Hepatic stellate cell (primary cell): ENCODE data around the gene NFATC2.

Experiments used
- DNase-seq: peaks from one replicate; pipeline ENCODE4 v3.0.0; 2011; ENCODE audit warnings: low spot score

The NFATC2 gene

DNA sequence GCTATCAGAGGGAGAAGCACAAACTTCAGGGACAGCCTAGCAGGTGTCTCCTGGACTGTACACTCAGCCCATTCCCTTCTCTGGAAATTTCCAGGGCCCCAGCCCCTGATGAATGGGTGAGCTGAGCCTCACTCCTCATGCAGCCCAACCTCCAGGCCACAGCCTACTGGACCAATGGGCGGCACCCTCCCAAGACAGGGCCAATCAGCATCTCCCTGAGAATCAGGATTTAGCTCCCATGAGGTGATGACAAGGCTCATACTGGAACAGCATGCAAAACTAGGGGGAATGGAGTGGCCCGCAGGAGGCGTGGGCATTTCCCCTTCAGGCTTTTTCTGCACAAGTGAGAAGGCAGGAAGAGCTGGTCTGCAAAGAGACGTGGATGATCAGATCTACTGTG, 29.0 kb downstream of the NFATC2 start:
- no peak for DNase-seq

DNA sequence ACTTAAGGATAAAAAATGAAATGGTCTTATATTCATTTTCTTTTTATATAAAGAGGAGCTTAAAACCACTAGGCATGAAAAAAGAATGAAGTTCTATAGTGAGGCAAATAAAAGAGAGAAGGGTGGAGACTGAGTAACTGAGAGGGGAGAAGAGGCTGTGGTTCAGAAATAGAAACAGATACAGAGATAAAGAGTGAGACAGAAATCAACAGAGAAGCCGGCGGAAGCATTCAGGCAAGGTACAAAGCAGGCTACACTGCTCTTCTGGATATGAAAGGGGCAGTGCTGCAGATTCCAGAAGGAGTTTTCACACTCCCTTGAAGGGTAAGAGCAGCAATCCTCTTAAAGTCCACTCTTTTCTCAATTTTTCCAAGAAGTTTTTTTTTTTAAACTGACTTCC, 29.9 kb downstream of the NFATC2 start:
- DNase-seq, result no peak

DNA sequence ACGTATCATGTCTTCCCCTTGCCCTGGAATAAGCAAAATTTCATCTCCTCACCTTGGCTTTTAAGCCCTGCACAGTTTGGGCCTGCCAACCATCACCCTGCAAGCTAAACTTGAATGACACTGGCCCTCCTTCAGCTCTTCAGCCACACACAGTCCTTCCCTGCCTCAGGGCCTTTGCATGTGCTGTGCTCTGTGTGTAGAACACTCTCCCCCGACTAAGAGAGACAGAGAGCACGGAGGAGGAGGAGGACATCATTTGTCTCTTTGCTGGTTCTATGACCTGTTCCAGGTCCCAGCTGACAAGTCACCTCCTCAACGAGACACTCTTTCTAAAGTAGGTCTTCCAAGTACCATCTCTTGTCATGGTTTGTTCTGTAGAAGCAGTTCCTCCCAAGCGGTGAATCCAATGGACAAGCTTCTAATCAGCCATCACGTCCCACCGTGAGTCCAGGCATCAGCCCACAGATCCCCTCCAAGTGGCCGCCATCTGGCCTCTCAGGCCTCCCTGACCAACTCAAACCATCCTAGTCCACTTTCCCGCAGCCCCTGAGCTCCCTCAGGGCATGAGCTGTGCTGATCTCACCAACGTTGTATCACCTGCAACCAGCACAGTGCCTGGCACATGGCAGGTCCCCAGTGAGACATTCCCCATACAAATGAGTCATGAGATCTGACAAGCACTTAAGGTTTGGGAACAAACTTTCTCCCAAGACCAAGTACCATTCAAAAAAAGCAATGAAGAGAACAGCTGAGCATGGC, 30.5 kb downstream of the NFATC2 start:
- no peak for DNase-seq

DNA sequence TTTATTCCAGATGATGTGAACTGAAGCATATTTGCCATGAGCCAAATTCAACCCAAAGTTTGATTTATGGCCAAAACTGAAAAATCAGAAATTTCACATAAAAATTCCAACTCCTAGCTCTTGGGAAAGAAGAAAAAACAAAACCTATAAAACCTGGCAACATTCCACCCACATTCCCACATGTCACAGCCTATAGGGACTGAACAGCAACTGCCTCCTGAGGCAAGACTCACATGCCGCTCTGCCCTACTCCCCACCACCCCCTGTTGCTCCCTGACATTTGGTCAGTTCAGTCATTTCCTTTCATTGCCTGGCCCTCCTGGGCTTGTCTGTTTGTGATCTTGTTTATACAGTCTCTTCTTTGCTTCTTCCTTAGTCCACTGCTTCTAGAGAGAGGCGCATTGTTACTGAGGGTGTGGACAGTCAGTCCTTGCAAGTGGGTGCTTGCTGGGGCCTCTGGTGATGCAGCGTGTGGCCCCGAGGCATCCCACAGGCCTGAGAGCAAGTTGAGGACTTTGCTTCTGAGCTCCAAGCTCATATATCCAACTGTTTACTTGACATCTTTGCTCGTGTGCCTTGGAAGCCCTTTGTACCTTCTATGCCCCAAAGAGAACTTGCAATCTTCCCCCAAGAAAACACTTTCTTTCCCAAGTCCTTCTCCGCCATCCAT, 31.4 kb downstream of the NFATC2 start:
- DNase-seq, result no peak

DNA sequence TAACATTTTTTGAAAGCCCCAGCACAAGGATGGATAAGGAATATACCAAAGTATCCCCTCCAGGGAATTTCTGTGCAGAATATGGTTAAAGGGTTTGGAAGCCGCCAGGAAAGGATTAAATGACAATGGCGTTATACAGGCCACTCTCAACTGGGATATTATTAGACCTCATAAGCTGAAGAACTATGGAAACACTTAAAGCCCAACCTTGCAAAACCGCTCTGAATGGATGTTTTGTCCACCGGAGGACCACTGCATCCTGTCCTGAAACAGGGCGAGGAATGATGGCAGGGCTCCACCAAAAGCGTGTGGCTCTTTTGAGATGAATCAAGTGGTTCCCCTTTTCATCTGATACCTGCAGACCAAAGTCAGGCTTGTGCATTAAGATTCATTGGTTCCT, 32.4 kb downstream of the NFATC2 start:
- DNase-seq, result no peak

DNA sequence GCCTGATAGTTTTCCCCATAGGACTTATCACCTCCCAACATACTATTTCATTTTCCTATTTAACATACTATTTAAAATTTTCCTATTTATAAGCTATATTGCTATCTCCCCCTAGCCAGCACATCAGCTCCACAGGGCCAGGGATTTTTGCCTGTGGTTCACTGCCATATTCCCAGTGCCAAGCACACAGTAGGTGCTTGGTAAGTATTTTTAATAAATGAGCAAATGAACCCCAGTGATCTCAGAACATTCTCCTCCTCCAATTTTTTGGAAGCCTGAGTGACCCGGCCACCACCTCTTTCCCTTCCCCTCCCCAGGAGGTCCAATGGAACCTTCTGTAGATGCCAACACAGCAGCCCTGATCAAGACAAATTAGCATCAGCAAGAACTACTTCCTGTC, 33.3 kb downstream of the NFATC2 start:
- no peak for DNase-seq

DNA sequence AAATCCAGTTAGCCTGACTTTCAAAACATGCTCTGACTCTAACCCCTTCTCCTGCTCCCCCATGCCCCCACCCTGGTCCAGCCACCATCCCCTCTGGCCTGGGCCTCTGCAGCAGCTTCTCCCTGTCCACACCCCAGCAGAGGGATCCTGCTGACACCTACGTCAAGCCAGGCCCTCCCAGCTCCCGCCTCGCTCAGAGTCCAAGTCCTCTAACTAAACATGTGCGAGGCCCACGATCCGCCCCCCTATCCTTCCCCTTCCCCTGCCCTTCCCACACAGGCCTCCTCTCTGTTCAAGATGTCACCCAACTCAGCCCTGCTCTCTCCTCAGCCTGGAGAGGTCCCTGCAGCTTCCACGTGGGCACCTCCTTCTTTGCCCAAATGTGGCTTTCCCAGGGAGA, 33.7 kb downstream of the NFATC2 start:
- DNase-seq, result no peak

DNA sequence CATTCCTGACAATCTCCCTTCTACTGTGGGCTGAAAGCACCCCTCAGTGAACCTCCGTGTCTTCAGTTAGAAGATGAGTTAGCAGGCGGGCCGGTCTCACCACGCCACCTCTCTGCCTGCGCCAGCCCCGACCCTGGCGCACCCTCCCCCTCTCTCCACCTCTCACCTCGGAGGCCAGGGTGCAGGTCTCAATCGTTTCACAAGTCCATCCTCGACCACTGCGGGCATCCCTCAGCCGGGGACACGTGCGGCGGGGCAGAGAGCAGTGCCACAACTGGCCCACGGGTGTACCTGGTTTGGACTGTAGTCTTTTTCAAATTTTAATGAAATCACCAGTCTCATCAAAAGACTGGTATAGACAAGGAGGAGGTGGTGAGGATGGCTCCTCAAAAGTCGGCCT, 34.4 kb downstream of the NFATC2 start:
- DNase-seq, result no peak

DNA sequence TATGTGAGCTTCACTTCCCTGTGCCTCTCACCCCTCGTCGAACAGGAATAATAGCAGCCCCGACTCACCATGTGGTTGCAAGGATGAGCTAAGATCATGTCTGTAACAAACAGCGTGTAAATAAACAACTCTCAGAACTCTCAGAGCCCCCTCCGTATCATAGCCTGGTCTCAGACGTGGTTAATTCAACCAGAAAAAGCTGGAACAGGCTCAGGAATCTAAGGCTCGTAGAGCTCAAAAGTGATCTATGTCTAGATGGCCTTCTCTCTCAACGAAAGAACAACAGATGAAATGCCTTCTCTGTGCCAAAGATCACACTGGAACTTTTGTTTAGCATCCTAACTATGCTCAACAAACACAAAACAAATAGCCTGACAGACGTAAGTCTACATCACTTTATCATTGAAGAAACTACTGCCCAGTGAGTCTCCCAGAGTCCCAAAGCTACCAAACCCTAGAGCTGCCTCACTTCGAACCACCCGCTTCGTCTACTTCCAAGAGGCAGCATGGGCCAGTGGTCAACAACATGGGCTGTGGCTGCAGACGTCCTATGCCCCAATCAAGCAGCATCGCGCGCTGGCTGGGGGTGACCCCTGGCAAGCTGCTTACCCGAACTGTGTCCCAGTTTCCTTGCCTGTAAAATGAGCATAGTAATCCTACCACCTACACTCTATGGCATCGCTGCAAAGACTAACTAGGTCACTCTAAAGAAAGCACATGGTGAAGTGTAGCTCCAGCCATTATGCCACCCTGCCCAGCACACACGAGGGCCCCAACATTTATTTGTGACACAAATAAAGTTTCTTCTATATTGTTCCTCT, 35.1 kb downstream of the NFATC2 start:
- DNase-seq, result no peak

DNA sequence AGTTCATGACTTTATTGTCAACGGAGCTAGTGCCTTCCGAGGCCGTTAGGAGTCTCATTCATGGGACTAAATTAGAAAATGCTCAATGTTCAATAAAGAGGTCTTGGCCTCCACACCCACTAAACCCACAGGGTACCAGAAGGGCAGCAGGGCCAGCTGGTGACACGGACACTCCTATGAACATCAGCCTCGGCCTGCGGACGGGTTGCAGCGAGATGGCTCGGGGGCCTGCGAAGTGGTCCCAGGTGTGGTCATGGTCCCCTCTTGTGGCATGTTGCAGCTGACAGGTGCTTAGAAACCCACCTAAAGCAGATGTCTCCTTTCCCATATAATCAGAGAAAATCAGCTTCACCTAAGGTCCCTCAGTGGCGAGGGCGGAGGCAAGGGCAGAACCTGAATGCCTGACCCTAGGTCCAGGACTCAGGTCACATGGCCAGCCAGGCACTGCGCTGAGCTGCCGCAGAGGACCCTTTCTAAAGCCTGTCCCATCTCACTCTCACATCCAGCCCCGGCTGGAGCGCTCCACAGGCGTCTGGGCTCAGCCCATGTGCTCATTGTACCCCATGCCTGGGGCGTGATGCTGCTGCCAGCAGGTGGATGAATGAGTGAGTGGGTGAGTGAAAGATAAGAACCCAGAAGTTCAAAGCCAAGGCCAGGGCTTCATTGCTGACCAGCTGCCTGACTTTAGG, 35.8 kb downstream of the NFATC2 start:
- no peak for DNase-seq

DNA sequence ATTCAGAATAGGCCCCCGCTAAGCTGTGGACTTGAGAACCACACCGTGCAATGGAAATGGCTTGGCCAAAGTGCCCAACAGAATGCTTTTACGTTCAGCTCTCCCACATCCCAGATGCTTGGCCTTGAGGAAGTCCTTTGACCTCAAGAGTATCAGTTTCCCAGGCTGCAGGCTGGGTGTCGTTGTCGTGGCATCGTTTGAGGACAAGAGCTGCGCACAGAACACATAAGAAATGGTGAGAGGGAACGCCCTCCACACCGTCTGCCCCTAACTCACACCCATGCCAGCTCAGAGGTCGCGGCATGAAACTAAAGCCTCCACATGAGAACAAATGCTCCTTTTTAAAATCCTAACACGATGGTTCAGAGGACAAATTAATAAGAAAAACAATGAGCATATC, 37.0 kb downstream of the NFATC2 start:
- DNase-seq, result no peak

DNA sequence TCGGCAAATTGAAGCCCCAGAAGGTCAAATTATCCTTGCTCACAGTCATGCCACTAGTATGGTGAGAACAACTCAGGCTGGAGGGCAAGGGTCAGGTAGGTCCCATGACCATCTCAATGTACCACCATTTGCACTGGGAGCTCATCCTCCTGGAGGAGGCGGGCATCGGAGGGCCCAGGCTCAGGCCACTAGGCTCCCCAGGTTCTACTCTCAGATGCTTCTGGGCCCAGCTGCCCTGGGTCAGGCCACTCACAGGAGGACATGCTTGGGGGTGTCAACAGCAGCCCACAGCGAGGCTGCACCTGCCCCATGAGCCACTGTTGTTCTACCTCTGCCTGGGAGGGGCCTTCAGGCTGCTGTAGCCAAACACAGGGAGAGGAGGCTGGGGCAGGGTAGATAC, 39.1 kb downstream of the NFATC2 start:
- no peak for DNase-seq

DNA sequence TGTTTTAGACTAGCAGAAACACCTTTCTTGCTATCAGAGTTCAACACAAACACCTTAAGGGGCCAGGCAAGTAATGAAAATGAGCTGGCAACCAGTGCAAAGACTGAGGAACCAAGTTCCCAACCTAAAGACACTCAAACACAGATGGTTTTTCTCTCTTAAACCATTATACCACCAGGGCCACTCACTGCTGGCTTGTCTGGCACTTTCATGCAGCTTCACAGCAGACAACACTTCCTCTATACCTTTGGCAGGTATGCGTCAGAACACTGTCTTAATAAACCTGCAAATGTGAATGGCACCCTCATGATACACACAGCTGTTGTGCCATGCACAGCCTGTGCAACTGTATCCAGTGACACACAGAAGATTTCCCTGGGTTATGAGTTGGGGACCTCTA, 41.6 kb downstream of the NFATC2 start:
- DNase-seq, result no peak

DNA sequence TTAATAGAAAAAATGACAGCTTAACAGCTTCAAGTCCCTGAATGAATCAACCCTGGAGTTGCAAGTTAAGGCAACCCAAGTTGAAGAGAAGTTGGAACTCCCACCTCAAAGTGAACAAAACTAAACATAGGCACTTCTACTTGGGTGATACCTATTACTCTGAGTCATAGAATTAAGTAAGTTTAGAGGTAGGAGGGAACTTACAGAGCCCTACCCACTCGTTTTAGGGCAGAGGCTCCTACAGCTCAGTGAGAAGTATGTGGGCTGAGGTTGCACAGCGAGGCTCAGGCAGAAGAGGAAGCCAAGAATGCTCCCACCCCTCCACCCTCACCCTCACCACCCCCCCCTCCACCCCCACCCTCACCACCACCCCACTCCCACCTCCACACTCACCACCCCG, 42.2 kb downstream of the NFATC2 start:
- DNase-seq, result no peak

DNA sequence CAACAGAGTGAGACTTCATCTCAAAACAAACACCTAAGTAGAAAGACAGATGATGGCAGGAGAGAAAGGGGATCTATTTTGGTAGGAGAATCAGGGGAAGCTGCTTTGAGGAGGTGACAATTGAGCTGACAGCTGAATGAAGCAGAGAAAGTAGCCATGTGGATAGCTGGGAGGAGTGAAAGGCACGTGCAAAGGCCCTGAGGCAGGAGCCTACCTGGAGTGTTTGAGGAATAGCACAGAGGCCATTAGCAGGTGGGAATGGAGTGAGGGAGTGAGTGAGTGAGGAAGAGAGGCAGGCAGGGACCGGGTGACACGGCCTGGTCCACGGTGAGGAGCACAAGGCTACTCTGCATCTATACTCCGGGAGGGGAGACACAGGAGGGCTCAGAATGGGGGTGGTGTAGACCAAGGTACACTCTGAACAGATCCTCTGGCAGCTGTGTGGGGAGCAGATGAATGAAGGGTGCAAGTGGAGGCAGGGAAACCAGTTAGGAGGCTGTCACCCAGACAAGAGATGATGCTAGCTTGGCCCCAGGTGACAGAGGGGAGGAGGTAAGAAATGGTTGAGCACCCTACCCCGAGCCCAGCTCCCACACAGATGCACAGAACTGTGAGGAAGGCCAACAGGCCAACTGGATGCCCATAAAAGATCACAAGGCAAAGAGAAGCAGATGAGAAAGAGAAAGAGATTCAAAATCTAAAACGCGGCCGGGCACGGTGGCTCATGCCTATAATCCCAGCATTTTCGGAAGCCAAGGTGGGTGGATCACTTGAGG, 43.6 kb downstream of the NFATC2 start:
- no peak for DNase-seq

DNA sequence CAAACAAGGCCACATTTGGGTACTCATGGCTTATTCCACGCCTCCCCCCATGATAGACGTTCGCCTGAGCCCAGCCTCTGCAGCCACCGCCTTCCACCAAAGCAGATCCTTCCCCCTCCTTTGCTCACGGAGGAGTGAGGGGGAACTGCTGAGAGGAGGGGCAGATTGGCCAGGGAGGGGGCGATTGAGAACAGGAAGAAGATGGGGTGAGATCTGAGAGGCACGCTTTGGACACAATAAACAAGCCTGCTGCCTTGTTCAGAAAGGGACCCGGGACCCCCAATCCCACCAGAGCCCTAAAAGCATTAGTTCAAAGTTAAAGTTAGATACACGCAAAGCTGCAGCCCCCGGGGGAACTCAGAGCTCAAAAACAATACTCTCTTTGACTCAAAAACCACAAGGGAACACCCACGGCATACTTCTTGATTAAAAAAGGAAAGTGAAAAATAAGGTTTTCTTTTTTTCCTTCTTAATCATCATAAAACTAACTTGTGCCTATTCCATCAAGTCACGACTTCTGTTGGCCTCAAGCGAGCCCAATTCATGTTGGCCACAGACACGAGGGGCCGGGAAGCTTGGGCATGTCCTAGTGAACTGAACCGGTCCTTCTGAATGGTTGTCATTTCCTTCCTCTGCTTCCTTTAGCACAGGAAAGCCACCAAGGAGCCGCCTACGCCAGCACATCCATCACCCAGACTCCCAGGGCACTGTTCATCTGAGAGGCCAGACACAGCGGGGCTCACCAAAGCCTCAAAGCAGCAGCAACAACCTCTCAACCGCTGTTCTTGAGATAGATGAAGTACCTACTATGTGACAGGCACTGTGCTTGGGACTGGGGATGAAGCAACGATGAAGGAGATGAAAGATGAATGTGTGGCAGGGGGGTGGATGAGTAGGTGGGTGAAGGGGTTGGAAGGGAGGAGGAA, 44.7 kb downstream of the NFATC2 start:
- peak; percentile 27 for DNase-seq

DNA sequence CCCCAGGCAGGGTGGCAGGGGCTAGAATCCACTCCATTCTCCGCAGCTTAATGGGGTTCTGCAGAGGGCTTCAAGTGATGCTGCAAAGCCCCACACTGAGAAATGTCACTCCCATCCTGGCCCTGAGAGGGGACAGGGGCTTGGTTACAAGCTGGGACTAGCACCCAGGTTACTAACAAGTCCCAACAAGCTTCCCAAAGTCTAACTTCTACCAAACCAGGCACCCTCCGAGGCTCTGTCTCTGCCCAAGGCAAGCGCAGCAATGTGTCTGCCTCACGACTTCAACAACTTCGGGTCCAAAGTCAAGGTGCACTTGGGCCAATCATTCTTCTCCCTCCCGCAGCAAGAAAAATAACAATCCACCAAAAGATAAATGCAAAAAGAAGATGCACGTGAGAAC, 45.6 kb downstream of the NFATC2 start:
- no peak for DNase-seq

DNA sequence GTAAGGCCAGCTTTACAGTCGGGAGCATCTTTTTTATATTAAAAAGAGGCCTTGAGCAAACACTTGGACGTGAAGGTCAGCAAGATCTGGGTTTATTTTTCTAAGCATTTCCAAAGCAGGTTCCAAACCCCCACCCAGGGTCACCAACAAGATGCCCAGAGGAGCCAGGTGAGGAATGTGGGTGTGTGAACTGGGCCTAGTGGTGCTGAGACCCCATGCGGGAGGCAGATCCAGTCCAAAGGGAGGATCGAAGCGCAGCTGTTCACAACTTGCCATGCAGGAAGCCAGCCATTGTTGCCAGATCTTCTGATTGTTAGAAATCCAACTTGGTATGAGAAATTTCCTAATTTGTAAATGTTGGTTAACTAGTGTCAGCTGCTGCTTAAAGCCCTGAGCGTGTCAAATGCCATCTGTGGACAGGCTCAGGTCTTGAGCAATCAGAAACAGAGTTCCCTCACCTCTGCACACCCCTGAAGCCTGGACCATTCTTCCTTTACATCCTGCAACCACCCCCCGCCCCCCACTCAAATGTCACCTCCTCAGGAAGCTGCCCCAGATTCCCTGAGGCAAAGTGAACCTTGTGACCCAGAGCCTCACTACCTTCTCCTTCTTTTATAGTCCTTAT, 46.5 kb downstream of the NFATC2 start:
- DNase-seq, result no peak

DNA sequence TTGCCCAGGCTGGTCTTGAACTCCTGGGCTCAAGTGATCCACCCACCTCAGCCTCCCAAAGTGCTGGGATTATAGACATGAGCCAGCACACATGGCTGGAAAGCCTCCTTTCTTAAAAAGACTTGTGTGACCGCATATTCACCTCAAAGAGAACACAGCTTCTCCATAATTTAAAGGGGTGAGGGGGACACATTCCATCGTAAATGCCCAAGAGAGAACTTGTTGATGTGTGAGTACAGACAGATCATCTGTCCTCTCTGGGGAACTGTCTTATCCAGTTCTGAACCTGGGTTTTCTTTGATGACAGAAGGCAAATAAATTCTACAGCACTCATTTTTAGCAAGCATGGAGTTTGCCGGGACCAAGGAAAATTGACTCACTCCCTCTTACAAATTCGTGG, 47.2 kb downstream of the NFATC2 start:
- DNase-seq, result no peak
